C4-2B (cell line): ENCODE results near the gene ARHGEF16.

ENCODE experiments used
- H3K27ac ChIP-seq: fragments of 450-650 bp; 2 replicates; pipeline ENCODE4 v1.5.1; 2017
- ZFX ChIP-seq: fragments of 450-650 bp; IDR thresholded peaks from 2 replicates; pipeline ENCODE4 v1.6.1; 2017
- TF ChIP-seq, protein P1 (sequence below): fragments of 450-650 bp; conservative IDR thresholded peaks from 2 replicates; pipeline ENCODE4 v1.5.1; 2017; ENCODE audit warnings: mild to moderate bottlenecking

The ARHGEF16 gene

DNA sequence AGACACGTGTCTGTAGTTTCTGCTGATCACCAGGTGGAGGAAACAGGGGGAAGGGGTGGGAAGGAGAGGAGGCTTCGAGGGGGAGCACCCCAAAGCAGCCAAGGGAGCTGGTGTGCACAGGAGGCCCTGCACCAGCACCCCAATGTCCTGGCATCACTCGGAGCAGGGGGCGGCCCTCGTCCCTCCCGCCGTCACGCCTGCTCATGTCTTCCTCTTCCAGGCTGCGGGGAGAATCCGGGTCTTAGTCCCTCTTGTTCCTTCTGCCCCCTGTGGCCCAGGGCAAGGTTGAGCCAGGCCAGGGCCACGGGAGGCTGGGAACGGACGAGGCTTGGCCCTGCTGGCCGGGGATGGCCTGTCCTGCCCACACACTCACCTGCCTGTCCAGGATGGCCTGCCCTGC is 21.4 kb upstream of the ARHGEF16 start:
- TF ChIP-seq ZFX, result no peak
- TF ChIP-seq, protein P1, sequence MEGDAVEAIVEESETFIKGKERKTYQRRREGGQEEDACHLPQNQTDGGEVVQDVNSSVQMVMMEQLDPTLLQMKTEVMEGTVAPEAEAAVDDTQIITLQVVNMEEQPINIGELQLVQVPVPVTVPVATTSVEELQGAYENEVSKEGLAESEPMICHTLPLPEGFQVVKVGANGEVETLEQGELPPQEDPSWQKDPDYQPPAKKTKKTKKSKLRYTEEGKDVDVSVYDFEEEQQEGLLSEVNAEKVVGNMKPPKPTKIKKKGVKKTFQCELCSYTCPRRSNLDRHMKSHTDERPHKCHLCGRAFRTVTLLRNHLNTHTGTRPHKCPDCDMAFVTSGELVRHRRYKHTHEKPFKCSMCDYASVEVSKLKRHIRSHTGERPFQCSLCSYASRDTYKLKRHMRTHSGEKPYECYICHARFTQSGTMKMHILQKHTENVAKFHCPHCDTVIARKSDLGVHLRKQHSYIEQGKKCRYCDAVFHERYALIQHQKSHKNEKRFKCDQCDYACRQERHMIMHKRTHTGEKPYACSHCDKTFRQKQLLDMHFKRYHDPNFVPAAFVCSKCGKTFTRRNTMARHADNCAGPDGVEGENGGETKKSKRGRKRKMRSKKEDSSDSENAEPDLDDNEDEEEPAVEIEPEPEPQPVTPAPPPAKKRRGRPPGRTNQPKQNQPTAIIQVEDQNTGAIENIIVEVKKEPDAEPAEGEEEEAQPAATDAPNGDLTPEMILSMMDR, result no peak
- H3K27ac ChIP-seq, result no peak overlapping the region

DNA sequence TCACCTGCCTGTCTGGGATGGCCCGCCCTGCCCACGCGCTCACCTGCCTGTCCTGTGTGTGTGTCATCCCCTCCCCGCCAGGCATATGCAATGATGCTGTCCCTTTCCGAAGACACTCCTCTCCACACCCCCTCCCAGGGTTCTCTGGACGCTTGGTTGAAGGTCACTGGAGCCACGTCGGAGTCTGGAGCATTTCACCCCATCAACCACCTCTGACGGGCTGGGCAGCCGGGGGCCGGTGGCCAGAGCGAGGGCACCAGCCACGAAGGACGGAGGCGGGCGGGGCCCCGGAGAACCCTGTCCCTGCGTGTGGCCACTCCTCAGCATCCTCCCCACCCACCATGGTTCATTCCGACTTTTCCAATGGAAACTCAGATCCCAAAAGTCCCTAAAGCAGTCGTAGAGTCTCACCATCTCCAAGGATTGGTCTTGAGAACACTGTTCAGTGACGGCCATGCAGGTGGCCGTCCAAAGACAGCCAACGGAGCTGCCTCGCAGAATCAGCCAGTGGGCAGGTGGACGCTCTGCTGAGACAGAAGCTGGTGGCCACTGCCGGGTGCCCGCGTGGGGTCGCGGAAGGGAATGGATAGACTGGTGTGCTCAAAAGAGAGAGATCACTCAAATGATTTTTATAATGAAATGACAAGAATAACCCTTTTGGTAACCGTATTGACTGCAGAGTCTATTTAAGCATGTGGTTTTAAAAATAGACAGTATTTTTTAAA is 20.7 kb upstream of the ARHGEF16 start:
- H3K27ac ChIP-seq, result no peak overlapping the region
- no peak for TF ChIP-seq ZFX
- TF ChIP-seq, protein P1, result no peak

DNA sequence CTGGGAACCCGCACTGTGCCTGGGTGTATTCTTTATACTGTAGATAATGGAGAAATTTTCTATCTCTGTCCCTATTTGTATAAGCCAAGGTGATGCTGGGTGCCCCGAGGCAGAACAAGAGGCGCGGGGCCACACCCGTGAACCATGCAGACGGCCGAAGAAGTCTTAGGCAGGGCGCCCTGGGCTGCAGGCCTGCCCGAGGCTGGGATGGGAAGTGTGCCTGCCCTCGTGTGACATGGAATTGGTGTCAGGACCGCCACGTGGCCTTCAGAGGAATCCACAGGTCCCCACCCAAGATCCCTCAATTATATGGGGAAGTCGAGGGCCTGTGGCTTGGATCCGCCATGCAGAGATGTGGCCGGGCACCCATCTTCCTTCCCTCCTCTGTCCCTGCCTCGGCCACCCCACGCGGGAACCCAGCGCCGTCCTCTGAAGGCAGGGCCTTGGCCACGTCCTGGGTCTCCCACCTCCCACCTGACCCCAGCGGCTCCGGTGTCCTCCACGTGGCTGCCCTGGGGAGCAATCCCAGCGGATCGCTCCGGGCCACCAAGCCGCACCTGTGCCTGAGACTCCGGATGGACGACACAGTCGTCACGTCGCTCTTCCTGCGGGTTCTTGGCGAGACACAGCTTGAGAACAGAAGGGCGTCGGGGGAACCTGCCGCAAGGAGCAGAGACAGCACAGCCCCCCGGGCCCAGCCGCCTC is 19.9 kb upstream of the ARHGEF16 start:
- TF ChIP-seq ZFX, result no peak
- TF ChIP-seq, protein P1, result no peak
- H3K27ac ChIP-seq, result no peak overlapping the region

DNA sequence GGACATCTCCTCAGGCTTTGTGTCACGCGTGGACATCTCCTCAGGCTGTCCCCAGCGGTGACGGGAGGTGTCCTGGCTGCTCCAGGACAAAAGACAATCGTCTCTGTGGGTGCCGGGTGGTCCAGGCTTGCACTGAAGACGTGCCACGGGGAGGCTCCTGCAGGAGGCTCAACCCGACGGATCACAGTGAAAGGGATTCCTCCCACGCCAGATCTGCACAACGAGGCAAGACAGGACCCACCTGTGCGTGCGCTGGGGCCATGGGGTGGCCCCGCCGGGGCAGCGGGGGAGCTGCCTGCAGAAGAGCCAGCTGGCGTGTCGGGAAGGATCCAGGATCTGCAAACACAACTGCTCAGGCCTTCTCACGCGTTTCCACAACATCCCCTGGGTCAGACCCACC is 18.8 kb upstream of the ARHGEF16 start:
- no peak for TF ChIP-seq ZFX
- TF ChIP-seq, protein P1, result no peak
- no peak overlapping the region for H3K27ac ChIP-seq

DNA sequence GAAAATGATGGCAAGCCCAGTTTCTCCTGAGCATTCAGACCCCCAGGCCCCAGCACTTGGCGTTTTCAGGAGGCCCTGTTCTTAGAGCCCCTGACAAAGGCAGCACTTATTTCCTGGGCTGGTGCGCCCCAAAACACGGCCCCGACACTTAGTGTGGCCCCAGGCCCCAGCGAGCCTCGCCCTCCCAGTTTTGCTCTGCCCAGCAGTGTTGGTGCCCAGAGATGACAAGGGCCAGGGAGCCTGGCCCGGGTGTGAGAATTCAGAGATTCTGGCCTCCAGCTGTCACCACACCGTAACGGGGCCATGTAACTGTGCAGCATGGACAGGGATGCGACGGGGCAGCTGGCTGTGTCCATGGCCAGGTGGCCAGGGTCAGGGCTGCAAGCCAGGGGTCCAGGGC is 18.0 kb upstream of the ARHGEF16 start:
- TF ChIP-seq ZFX, result no peak
- TF ChIP-seq, protein P1, result no peak
- H3K27ac ChIP-seq, result no peak overlapping the region

DNA sequence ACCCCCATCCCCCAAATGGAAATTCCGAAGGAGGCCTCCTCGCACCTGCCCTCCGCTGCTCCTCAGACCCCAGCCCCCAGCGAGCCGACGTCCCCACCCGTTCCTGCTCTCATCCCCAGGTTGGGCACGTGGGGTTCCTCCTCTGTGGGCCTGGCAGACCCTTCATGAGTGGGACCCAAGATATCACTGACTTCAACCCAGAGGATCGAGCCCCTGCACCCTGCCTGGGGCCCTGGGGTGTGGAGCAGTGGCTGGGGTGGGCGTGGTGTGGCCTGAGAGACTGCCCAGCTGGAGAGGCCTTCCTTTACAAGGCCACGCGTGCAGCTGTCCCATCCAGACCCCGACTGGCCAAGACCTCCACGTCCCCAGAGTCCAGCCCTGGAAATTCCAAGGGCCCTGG is 17.6 kb upstream of the ARHGEF16 start:
- no peak overlapping the region for H3K27ac ChIP-seq
- TF ChIP-seq, protein P1, result no peak
- TF ChIP-seq ZFX, result no peak

DNA sequence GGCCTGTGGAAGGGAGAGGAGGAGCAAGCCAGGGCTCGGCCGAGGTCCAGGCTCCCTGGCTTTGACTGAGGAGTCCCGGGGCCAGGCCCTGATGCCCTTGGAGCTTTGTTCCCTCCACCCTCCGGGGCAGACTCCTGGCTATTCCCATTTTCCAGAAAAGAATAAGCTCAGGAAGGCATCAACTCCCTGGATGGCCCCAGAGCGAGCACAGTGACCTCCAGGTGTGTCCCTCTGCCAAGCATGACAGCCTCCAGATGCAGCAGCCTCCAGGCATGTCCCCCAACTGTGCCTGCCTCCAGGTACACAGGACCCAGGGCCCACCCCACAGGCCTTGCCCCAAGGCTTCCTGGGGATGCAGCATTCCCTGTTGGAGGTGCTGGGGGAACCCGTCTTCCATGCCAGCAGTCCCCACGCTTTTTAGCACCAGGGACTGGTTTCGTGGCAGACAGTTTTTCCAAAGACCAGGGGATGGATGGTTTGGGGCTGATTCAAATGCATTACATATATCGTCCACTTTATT is 15.7 kb upstream of the ARHGEF16 start:
- no peak for TF ChIP-seq ZFX
- TF ChIP-seq, protein P1, result no peak
- H3K27ac ChIP-seq, result no peak overlapping the region
